Renal cortex interstitium (tissue), 11 donors: ENCODE results near the gene TERB1. TPM values are rescaled to one million over a fixed set of nuclear protein-coding genes. Genes with fewer than 3 reads are reported as not detected.
A peak's percentile ranks its signal among the peaks of the same experiment; 100 is the strongest.

Source experiments
- DNase-seq, 11 donors: peaks; one replicate each; pipeline ENCODE4 v3.0.0-alpha.2; 2013; ENCODE audit warnings: low read depth in 9 of 11, low spot score in 4 of 11; ENCODE audit errors: extremely low read depth in 1 of 11
- polyA plus RNA-seq, 3 donors: library from polyadenylated mRNA; unstranded; fragments of 120-200 nt; gene quantifications; one replicate each; pipeline ENCODE4 v1.2.1, GENCODE V29; 2013; ENCODE audit not compliant: insufficient read length in 3 of 3

TERB1 gene
- polyA plus RNA-seq, 3 donors: 0.20 TPM; not detected in 2

DNA sequence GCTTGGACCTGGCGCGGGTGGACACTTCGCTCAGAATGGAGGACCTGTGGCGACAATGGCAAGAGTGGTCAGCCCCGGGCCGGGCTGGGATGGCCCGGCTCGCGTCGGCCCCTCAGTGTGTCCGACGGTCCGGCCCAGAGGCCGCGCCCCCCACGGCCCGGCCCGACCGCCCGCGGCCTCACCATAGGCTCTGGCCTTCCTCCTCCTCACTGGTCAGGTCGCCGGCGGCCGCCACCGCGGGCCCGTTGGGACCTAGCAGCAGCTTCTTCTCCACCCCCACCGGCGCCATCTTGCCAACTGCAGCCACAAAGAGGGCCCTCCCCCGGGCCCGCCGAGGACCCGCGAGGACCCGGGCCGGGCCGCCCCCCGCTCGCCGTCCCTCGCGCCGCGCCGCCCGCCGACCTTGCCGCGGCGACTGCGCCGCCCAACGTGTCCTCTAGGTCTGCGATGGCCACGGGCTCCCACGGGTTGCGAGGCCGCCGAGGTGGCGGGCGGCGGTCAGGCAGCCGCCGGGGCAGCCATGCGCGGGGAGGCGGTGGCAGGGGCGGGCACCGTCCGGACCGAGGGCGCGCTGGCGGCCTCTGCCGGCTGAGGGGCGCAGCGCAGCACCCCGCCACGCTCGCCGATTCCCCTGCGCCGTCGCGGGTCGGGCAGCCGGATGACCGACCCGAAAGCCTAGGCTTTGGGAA is 49.9 kb downstream of the TERB1 start, which contains the start of gene DYNC1LI2:
DYNC1LI2 (minus strand) TSS at position 307 of the 689 bp plus-strand sequence; CDS start at position 289, 18 bp downstream.
- peak in 9 of 11 donors; percentile 44 to 77 (median 66) for DNase-seq

DNA sequence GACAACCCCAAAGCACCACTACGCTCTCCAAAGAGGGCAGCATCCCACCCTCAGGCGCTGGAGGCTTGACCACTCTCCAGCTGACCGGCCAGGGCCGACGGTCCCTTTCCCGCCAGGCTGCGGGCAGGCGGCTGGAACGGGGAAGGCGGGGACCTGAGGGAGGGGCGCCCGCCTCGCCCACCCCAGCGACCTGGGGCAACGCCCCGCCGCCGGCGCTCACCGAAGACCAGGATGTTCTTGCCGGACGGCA is 50.4 kb downstream of the TERB1 start:
- DNase-seq: peak in 2 of 11 donors; percentile 13 to 20

DNA sequence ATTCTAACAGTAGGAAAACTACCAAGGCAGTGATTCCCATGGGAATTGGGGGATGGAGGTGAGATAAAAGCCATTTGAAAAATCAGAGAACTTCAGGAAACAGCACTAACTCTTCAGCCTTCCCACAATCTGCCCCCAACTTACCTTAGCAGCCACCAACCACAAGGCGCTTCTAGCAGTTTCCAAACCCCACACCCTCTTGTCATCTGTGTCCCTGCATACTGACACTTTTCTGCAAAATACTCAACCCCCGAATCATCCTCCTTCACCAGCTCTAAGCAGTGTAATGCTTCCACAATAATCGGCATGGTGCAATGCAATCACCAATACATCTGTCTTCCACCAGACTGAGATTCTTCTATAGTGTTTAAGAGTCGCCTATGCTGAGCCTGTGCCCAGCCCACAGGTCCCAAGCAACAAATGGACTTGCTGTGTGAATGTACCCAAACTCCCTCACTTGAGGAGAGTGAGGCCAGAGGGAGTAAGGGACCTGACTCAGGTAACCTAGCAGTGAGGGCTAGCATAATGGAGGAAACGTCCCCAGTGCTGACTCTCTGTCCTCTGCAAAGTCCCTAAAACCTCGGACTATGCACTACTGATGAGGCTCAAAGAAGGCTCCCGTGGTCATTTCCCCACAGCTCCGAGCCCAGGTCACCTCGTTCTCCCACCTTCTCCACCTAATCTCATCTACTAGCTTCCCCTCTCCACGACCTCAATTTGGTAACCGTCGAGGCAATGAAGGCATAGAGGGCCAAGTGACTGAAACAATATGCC is 50.9 kb downstream of the TERB1 start:
- DNase-seq: no peak

GRCh38 chr16:66746682-66747081 is 54.7 kb downstream of the TERB1 start:
- no peak for DNase-seq

- DNase-seq: no peak
These were observed 55.3 kb downstream of the TERB1 start for GRCh38 chr16:66746048-66746447.

GRCh38 chr16:66741950-66742808 is 59.2 kb downstream of the TERB1 start:
- DNase-seq: no peak

DNA sequence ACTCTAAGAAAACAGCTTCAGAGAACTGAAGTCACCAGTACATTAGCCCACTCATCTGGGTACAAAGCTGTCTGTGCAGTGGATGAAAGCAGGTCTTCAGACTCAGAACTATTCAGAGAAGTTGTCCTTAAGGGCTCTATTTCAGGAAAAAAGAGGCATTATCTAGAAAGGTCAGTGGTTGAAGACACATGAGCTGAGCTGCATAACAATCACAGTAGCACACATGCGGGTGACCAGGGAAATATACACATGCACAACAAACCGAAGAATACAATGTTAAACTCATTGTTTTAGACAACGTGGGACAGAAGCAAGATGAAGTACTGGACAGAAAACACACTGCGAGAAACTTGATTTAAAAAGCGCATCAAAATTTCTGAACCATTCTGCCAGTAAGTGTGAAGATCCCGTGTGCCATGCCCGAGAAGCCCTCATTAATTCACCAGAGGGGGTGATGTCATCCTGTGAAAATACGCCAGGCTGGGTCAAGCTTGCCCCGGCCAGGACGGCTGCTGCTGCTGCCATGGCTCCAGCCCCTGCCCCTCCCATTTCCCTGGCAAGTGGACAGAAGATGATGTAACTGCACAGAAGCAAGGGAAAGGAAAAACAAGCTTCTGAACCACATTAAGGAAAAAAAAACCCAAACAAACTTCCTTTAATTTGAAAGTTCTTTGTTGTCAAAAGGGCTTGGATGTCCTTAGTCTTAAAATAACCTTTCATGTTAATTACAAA is 60.0 kb downstream of the TERB1 start:
- peak in 5 of 11 donors; percentile 37 to 55 (median 43) for DNase-seq

DNA sequence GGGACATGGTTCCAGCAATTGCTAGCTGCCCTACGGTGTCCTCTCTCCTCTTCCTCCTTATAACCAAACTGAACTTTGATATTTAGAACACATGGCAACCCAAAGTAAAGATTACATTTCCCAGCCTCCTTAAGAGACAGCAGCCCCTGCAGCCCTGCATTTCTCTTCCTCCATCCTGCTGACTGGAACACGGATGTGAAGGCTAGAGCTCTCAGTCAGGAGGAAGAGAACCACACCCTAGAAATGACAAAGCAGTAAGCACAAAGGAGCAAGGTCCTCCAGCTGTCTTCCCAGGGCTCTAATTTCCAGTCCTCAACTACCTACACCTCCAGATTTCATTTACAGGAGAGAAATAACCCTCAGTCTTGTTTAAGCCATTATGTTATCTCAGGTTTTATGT is 60.9 kb downstream of the TERB1 start:
- DNase-seq: no peak

GRCh38 chr16:66740010-66740409 is 61.4 kb downstream of the TERB1 start:
- no peak for DNase-seq

GRCh38 chr16:66735891-66736290 is 65.5 kb downstream of the TERB1 start:
- DNase-seq: no peak

DNA sequence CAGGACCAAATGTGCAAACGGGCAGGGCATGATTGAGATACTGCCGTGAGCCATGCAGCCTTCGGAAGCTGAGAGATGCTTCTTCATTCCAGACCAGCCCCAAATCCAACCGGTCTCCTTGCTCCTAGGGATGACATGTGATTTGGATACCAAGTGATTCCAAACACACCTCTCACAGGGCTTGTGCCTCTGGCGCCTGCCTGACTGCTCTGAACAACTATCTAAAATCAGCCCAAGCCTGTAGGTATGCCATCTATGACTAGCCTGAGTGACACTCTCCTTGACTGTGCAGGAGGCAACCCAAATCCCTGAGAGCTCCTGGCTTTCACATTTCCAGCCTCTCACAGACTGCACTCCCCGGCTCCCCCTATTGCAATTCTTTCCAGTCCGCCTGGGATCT is 70.3 kb downstream of the TERB1 start:
- DNase-seq: no peak

- no peak for DNase-seq
These were observed 72.6 kb downstream of the TERB1 start for GRCh38 chr16:66728804-66729203.

- DNase-seq: no peak
These were observed 73.1 kb downstream of the TERB1 start for GRCh38 chr16:66728117-66728787.

GRCh38 chr16:66720766-66721165 is 80.6 kb downstream of the TERB1 start:
- DNase-seq: no peak

DNA sequence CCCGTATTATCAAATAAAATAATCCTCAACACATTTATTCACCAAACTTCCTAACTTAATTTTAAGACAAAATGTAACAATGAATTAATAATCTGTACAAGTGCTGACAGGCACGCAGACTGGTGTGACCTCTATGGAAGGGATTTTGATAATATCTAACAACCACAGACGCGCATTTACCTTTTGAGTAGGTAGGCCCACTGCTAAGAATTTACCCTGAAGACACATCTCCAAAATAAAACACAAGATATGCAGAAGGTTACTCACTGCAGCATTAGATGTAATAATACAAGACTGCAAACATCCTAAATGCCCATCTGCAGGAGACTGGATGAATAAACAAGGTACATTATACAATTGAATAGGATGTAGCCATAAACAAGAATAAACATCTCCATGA is 82.1 kb downstream of the TERB1 start:
- DNase-seq: no peak

DNA sequence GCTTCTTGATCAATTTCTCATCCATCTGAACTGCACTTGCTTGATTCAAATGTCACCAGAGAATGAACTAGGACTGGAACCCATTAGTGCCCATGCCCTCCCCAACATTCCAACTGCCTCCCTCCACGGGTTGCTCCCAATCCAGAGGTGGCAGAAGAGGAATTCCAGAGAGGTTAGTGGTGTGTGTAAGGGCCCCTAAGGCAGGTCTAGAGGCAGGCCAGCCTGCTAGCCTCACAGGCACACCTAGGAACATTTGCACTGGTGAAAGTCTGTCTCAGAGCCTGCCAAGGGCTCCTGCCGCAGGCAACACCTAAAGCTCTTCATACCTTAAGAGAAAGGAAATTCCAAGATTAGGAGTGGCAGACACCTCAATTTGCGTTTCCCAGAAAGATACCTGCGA is 83.6 kb downstream of the TERB1 start:
- no peak for DNase-seq

DNA sequence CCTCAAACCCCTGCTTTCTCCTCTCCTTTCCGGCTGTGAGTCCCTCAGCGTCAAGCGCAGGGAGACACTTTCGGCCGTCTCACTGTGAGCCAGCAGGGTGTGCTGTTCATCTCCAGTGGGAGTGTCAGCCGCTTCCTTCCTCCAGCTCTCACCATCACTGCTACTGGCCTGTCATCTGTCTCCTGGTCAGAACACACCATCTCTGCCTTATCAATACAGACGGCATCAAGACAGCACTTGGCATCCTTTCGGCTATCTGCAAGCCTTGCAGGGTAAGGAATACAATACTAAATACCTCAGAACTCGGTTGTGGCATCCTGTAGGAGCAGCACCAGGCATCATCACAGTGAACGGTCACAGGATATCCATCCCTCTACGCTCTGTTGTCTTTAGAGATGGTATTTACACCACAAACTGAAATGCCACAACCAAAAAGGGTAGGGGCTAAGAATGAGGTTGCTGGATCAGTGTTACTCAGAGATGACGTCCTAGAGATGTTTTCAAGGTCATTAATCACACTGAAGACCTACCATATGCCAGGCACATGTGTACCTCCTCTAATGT is 84.2 kb downstream of the TERB1 start:
- DNase-seq: no peak

- DNase-seq: no peak
These were observed 86.6 kb downstream of the TERB1 start for GRCh38 chr16:66714654-66715307.
